ENCODE measurements around the gene BCAT1.

Gene BCAT1

DNA sequence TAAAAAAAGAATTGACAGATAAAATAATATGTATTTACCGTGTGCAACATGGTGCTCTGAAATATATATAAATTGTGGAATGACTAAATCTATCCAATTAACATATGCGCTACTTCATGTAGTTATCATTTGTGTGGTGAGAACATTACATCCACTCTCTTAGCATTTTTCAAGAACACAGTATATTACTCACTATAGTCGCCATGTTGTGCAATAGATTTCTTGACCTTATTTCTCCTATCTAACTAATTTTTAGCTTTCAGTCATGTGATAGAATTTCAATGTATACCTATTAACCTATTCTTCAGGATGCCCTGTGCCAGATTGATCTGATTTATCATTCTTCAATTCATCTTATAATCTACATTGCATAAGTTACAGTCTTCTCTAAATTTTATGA lies 178.6 kb downstream of the BCAT1 start:
- DNase-seq (ENCODE audit: low spot score): no peak
- H3K27ac ChIP-seq: no peak overlapping the region
- H3K4me3 ChIP-seq: no peak overlapping the region
- TF ChIP-seq, protein P1, sequence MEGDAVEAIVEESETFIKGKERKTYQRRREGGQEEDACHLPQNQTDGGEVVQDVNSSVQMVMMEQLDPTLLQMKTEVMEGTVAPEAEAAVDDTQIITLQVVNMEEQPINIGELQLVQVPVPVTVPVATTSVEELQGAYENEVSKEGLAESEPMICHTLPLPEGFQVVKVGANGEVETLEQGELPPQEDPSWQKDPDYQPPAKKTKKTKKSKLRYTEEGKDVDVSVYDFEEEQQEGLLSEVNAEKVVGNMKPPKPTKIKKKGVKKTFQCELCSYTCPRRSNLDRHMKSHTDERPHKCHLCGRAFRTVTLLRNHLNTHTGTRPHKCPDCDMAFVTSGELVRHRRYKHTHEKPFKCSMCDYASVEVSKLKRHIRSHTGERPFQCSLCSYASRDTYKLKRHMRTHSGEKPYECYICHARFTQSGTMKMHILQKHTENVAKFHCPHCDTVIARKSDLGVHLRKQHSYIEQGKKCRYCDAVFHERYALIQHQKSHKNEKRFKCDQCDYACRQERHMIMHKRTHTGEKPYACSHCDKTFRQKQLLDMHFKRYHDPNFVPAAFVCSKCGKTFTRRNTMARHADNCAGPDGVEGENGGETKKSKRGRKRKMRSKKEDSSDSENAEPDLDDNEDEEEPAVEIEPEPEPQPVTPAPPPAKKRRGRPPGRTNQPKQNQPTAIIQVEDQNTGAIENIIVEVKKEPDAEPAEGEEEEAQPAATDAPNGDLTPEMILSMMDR (IDR thresholded peaks at IDR 0.05): no peak

DNA sequence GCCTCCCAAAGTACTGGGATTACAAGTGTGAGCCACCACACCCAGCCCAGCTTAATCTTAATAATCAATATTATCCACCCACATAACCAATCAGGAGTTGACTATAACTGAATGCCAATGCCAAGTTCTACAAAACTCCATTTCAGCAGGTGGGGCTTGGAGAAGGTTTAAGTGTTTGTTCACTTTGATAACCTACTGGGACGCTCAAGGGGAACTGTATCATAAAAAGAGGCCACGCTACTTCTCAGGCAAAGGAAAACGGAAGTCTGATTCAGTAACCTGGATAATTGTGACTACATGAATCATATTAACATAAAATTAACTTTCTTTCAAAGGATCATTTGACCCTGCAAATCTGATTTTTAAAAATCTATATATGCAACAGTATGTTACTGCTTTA lies 179.2 kb downstream of the BCAT1 start:
- TF ChIP-seq, protein P1 (IDR thresholded peaks at IDR 0.05): no peak
- no peak overlapping the region for H3K4me3 ChIP-seq
- DNase-seq (ENCODE audit: low spot score): no peak
- H3K27ac ChIP-seq: no peak overlapping the region

DNA sequence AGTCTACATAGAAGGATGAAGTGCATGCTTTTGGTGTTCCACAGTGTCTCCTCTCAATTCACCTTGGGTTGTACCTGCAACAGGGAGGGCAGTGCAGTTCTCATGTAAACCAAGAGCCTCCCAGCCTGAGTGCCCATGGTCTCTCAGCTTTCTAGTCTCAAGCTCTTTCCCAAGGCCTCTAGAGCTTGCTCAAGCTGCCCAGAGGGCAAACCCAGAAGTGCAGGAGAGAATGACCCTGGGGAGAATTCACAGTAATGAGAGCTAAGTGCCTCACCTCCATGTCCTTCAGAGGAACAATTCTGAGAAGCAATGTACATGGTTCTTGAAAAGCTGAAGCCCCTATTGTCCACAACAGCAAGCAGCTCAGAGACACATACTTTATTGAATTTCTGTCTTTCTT lies 180.5 kb downstream of the BCAT1 start:
- TF ChIP-seq, protein P1 (IDR thresholded peaks at IDR 0.05): no peak
- no peak for DNase-seq (ENCODE audit: low spot score)

DNA sequence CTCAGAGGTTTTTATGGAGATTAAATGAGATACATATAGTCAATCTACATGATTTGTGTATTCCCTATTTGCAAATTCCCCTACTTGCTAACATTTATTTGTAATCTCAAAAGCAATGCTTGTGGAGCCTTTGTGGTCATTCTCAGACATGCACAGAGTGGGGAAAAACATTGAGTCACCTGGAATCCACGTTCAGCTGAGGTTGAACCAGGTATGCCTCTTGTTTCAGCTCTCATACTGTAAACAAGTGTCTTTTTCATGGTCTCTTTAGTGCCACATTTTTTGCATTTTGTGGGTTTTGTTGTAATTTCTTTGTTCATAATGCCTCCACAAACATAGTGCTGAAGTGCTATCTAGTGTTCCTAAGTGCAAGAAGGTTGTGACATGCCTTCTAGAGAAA lies 181.9 kb downstream of the BCAT1 start:
- DNase-seq (ENCODE audit: low spot score): no peak
- H3K4me3 ChIP-seq: no peak overlapping the region
- TF ChIP-seq, protein P1 (IDR thresholded peaks at IDR 0.05): no peak
- H3K27ac ChIP-seq: no peak overlapping the region

More for the DNA sequence above, 180.5 kb downstream of the BCAT1 start:
- Histone ChIP-seq H3K4me3 (no peak overlapping the region), H3K27ac (no peak overlapping the region)

DNA sequence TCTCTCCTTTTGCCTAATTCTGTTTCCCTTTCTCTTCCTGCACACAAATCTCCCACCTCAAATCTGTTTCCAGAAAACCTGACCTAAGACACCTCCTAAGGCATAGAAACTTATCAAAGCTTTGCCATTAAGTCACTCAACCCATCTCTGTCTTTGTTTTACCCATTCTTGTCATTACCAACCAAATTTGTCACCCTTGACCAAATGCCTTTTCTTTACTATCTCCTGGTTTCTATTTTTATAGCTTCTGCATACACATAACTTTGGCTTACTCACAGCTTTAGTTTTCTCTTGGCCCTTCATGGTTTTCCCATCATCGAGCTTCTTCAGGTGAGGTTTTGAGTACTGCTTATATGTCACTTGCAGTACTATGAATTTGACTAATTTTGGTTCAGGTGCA lies 184.2 kb downstream of the BCAT1 start:
- DNase-seq (ENCODE audit: low spot score): no peak
- TF ChIP-seq, protein P1 (IDR thresholded peaks at IDR 0.05): no peak
- Histone ChIP-seq H3K27ac (no peak overlapping the region), H3K4me3 (no peak overlapping the region)

DNA sequence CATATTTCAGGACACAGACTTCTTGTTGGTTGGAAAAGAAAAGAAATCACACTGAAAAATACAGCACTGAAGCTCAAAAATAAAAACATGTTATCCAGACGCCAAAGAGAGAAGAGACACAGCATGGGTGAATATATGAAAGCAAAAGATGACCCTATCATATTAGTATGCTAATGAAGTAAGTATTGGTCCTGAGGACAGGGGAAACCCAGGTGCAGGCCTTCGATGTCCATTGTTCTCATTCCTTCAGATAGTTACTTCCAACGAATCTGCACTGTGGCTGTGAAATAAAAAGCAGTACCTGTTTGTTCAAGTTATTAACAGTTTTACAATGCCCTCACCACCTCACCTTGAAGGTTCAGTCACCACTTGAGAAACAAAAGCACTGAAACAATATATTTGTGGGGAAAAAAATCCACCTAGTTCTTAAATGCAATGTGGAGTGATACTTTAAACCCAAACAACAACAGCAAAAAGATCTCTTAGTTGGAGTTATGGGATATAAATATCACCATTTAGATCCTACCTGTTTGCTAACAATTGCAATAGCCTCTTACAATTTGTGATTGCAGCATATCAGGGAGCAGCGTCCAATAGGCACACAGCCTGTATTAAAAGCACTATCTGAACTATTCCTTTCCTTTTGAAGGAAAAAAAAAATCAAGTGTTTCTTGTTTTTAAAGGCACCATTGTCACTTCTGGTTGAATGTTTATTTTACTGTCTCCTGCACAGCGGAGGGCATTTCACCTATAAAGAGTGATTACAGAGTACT lies 188.1 kb downstream of the BCAT1 start:
- TF ChIP-seq, protein P1 (IDR thresholded peaks at IDR 0.05): no peak
- no peak overlapping the region for H3K4me3 ChIP-seq
- H3K27ac ChIP-seq: no peak overlapping the region
- DNase-seq (ENCODE audit: low spot score): no peak

DNA sequence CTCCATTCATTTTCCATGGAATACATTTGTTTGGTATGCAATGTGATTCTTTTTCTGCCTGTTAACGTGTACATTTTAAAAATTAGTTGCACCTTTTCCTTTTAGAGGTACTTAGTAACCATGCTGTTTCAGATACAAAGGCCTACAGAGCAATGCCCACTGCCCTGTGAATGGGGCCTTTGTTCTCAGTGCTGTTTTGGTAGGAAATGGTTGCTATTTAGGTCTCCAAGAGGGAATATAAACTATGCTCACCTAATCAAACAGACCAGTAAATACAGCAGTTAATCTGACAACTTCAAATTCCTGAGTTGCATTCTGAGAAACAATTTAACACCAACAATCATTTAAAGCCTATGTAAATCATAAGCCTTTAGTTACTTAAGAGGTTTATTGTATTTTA lies 188.7 kb downstream of the BCAT1 start:
- Histone ChIP-seq H3K27ac (no peak overlapping the region), H3K4me3 (no peak overlapping the region)
- no peak for DNase-seq (ENCODE audit: low spot score)
- TF ChIP-seq, protein P1 (IDR thresholded peaks at IDR 0.05): no peak
